GM18499 (cell line): ENCODE measurements around the gene ZNF839.
"Not testable (repeated sequence)": the region's sequence is repeated elsewhere in the genome, so short reads cannot be mapped to it uniquely, and the experiment has no call there.

ENCODE experiments used
- ATAC-seq: cut with Tn5 transposase; IDR thresholded peaks from one replicate; pipeline ENCODE4 v1.9.1; 2021; ENCODE audit warnings: moderate number of reproducible peaks; ENCODE audit not compliant: insufficient read depth, unreplicated experiment

The ZNF839 gene

DNA sequence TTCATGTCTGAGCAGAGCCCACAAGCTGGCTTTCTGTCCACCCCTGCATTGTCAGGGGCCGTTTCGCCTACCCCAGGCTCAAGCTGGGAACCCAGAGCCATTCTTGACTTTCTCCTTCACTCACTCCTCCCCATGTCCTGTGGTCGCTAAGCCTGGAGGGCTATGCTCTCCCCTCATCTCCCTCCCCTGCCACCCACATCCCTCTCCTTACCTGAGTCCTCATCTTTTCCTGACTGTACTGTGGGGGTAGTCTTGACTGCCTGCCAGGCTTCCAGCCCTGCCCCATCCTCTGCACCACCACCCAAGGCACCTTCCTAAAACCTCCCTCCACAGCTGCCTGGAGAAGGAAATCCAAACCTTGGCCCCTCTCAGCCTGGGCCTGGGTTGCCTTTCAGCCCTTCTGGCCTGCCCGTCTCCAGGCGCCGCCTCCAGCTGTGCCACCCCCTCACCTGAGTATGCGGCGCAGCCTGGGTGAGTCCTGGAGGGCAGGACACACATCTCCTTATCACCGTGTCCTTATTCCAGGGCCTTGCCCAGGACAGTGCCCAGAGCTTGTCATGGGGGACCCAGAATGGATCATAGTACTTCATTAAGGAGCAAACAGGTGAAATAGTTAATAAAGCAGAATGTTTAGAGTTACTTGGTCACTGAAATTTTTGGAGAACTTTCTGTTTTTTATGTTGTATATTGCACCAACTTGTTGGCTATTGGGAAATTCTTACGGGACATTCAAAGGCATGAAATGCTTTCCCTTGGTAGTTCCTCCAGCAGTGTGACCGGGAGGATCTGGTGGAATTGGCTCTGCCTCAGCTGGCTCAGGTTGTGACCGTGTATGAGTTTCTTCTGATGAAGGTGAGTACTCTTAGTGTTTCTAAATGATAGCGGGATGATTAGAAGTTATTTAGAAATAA lies 14.5 kb downstream of the ZNF839 start:
- no peak for ATAC-seq

GRCh38 chr14:102335163-102335562 lies 15.6 kb downstream of the ZNF839 start:
- no peak for ATAC-seq

DNA sequence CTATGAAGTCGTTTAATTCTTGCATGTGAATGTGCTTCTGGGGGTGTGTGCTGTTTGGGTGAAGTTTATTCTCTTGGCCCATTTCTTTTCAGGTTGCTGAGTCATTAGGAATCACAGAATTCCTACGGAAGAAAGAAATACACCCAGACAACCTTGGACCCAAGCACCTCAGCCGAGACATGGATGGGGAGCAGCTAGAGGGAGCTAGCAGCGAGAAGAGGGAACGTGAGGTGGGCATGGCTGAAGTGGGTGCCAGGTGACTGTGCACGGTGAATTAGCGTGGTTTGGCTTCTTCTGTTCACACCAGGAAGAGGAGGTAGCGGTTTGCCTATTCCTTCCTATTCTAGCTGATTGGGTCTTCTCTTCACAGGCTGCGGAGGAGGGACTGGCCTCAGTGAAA lies 19.2 kb downstream of the ZNF839 start:
- no peak for ATAC-seq

GRCh38 chr14:102341566-102341965 lies 22.0 kb downstream of the ZNF839 start:
- ATAC-seq = no peak

DNA sequence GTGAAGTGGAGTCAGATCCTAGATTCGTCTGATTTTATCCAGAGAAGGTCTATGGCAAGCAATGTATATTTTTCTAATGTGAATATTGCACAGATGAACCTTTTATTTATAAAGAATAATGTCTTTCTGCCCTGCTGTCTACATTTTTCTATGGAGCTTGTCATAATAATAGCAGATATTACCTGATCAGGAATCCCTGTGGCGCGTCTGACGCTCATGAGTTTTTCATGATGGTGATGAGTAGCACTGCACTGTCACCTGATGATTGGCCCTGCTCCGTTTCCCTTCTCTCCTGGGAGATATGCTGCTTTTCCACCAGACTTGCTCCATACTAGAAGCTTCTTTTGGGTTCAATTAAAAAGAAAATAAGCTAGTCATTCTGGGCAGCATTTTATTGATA lies 22.7 kb downstream of the ZNF839 start:
- ATAC-seq = no peak

GRCh38 chr14:102344084-102344483 lies 24.5 kb downstream of the ZNF839 start:
- no peak for ATAC-seq

DNA sequence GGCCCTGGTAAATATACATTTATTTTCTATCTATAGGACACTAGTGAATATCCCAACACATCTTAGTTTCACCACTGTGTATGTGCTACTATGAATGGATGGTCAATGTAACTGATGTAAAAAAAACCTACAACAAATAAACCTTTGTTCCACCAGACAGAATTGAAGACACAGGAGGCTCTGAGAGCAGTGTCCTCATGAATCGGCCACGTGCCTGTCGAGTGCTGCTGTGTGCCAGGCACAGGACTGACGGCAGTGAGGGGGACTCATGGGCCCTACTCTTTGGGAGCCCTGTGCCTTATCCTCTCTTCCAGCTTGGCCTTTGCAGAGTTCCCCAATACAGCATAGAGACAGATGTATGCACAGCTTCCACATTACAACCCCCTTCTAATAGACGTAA lies 24.9 kb downstream of the ZNF839 start:
- no peak for ATAC-seq

- ATAC-seq = no peak
These were observed 25.7 kb downstream of the ZNF839 start for GRCh38 chr14:102345232-102345631.

- no peak for ATAC-seq
These were observed 27.1 kb downstream of the ZNF839 start for GRCh38 chr14:102346645-102347044.

GRCh38 chr14:102348376-102348775 lies 28.8 kb downstream of the ZNF839 start:
- ATAC-seq = no peak

- ATAC-seq = no peak
These were observed 31.5 kb downstream of the ZNF839 start for GRCh38 chr14:102351023-102351422.

DNA sequence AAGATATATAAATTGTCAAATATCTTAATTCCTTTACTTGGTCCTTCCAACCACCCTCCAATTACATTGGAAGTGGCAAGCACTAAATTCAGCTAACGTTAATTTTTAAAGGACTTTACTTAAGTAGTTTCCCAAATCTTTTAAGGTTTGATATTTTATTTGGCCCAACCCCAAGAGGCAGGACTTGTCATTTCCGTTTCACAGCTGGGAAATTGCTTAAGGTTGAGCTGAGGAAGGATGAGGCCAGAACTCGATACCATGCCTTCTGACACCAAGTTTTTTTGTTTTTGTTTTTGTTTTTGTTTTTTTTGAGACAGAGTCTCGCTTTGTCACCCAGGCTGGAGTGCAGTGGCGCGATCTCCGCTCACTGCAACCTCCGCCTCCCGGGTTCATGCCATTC lies 32.0 kb downstream of the ZNF839 start:
- not testable (repeated sequence) for ATAC-seq

DNA sequence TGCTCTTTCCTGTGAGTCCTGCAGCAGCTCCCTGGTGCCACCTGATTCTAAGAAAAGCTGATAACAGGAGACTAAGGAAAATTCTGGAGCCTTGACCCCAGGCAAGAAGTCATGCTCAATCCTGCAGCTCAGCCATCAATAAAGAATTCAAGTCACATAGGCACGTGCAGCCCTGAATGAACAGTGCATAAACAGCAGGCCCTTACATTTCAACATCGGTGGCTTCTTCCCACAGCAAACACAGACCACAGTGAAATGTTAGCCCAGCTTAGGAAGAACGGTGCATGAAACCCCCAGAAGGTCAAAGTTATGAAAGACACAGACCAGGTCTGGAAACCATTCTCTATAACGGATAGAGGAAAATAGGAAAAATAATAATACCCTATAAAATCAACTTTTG lies 32.7 kb downstream of the ZNF839 start:
- no peak for ATAC-seq

GRCh38 chr14:102353126-102353619 lies 33.6 kb downstream of the ZNF839 start:
- ATAC-seq = no peak

DNA sequence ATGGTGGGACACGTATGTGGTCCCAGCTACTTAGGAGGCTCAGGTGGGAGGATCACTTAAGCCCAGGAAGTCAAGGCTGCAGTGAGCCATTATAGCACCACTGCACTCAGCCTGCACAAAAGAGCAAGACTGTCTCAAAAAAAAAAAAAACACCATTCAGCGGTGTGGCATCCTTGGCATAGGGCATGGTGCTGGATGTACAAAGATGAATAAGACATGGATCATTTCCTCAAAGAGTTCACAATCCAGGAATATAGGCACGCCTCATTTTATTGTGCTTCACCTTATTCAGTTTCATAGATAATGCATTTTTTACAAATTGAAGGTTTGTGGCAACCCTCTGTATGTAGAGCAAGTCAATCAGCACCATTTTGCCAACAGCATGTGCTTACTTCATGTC lies 36.7 kb downstream of the ZNF839 start:
- ATAC-seq = no peak

GRCh38 chr14:102359341-102359740 lies 39.8 kb downstream of the ZNF839 start:
- no peak for ATAC-seq

DNA sequence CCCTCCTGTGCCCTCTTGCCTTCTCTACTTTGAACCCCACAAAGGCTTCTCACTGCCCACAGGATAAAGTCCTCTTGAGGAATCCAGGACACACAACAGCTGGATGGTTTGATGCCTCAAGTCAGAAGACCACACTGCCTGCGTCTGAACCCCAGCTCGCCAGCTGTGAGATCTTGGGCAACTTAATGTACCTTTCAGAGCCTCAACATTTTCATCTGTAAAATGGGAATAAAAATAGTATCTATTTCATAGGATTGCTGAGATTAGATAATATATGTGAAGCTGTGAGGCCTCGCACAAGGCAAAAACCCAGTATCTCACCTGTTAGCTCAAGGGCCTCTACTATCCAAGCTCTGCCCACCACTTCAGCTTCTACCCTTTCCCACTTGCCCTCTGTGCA lies 40.8 kb downstream of the ZNF839 start:
- no peak for ATAC-seq

GRCh38 chr14:102362084-102362483 lies 42.5 kb downstream of the ZNF839 start:
- ATAC-seq = no peak

DNA sequence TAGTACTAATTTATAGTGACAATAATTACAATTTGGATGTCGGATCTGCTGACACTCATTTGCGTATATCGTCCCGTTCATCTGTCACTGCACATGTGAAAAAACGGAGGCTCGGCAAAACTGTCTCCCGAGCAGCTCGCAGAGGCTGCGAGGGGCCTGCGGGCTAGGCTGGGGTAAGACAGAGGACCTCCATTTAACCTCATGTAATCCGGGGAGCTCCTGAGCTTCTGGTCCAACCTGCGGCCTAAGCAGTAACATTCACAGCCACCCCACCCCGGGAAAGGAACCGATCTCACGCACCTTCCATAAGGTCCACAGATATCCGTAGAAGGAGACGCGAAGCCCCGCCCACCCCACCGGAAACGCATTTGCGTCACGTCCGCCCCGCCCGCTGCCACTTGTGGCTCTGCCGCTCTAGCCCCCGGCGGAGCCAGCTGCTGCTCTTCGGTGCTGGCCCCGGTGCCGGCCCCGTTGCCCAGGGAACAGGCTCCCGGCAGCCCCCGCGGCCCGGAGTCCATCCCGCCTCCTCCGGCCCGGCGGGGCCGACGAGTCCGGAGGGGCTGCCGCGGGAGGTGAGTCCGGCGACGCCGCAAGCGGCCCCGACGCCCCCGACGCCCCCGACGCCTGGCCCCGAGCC lies 43.1 kb downstream of the ZNF839 start, which contains the start of the genes CINP and TECPR2:
TSS of gene CINP (minus strand) at position 346 of the 637 bp plus-strand sequence. CDS start at position 307, 39 bp downstream.
TSS of gene TECPR2 (plus strand) at position 397 of the 637 bp plus-strand sequence. CDS start 13,781 bp downstream, outside the sequence.
- ATAC-seq = peak; percentile 49

DNA sequence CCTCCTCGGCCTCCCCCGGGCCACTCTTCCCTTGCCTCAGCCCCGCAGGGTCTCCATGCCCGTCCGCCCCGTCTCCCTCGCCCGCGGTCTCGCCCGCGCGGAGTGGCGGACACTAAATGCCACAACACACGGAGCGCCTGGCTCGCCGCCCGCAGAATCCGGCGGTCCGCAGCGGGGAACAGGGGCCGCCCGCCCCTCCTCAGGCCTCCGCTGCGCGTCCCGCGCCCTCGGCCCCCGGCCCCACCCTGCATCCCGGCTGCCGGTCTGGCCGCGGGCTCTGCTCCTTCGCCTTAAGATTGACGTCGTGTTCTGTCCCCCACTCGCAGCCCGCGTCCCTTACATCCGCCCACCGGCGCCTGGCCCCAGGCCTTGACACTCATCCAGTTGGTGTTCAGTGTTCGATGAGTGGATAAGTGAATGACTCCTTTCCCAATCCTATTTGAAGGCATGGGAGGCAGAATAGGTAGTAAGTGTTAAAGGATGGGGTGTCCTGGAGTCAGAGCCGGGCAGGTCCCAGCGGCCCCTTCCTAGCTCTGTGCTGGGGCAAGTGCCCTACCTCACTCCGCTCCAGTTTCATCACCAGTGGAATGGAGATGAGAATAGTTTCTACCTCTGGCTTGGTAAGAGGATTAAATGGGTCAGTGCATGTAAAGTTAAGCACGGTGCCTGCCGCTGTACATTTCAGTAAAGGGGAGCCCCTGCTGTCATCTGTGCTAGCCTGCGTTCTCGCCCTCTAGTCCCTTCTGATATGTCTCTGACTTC lies 43.8 kb downstream of the ZNF839 start:
- no peak for ATAC-seq
